HG03565 (cell line): ENCODE results near the gene LCT.
"Not testable (repeated sequence)": the region's sequence is repeated elsewhere in the genome, so short reads cannot be mapped to it uniquely, and the experiment has no call there.

ENCODE experiments used
- ATAC-seq: cut with Tn5 transposase; IDR thresholded peaks from one replicate; pipeline ENCODE4 v1.9.1; 2021; ENCODE audit warnings: mild to moderate bottlenecking, moderate library complexity; ENCODE audit not compliant: unreplicated experiment

The LCT gene

GRCh38 chr2:135832891-135833290, 4.1 kb downstream of the LCT start:
- ATAC-seq: no peak

DNA sequence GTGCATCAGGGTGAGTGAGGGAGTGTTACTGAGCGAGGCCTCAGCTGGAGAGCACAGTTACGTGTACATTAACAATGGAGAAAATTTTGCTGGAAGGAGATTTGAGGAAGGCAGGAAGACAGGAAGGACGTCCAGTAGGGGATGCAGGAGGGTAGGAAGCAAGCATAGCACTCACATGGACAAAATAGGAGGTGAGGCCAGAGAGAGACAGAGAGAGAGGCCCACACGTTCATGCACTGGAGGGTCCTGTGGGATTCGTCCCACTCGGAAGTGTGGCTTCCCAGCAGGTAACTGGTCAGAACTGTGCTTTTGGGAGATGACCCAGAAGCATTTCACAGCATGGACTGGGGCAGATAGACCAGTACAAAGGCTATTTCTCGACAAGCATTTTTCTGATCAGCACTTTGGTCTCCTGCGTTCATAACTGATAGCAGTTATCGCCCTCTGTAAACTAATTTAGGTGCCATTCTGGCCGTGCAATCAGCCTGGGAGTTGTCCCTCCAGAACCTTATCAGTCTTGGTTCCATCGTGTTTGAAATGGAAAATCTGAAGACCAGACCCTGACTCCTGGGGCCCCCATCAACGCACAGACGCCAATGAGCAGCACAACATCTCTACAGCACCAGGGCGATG, 5.7 kb downstream of the LCT start:
- ATAC-seq: no peak

DNA sequence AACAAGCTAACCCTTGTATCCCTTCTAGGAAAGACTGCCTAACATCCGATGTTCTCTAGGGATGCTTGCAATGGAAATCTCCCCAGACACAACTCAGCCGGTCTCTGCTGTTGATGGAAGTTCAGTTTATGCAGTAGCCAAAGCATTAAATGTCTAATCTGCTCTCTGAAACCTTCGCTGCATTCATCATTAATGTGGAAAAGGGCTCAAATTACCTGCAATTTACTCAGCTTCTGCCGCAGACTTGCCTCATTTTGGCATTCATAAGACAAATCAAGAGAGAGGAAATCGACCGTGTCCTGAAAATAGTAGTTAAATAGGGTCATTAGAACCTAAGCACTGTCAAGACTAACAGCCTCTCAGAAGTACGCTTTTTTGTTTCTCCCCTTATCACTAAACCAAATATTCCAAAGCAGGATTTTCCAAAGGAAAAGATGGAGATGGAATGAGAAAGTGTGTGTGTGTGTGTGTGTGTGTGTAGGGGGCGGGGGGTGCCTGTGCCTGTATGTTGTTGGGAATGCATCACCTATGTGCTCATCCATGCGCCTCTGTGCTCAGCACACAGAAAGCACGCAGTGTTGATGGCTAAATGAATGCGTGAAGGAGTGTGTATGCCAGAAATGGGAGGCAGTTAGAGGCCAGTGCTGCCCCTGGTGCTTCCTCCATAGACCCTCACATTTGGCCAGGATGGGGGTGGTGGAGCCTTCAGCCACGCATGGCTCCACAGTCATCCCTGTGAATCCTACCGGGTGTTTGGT, 7.4 kb downstream of the LCT start:
- no peak for ATAC-seq

- no peak for ATAC-seq
These were observed 10.4 kb downstream of the LCT start for GRCh38 chr2:135826544-135826943.

DNA sequence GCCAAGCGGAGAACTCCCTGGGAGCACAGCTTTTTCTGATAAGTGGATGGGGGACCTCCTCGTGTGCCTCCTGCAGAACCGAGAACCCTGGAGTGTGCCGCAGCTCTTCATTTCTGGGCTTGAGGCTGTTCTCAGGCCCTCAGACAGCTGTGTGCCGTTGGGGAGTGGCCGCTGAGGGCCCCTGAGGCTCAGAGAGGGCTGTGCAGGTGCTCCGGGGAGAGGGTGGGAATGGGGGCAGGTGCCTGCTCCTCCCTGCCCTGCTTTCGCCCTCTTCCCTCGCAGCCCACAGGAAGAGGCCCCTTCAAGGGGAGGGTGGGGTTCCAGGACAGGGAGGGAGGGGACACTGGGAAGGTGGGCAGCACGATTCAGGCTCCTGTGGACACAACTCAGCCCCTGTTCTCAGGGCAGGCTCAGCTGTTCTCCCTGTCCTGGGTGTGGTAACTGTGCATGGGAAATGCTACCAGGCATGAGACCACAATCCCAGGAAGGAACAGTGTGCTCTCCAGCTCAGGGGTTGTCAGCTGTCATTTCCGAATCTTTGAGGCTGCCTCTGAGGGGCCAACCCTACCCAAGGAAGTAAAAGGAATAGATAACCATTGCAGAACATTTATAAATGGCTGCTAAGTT, 11.3 kb downstream of the LCT start:
- no peak for ATAC-seq

- ATAC-seq: no peak
These were observed 11.9 kb downstream of the LCT start for GRCh38 chr2:135825131-135825530.

- ATAC-seq: no peak
These were observed 14.1 kb downstream of the LCT start for GRCh38 chr2:135822855-135823254.

DNA sequence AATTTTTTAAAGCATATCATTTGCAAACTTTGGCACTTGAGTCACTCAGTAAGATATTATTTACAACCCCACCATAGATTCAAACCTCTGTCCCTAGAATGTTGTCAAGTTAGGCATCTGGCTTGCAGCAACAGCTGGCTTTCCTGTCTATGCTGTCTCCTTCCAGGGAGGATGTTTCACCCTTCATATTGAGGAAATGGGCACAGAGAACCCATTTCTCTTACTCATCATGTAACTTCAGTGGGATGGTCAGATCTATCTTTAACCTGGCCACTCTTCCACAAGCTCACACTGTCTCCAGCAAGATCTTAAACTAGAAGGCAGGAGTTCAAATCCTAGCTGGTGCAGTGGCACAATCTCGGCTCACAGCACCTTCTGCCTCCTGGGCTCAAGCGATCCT, 15.8 kb downstream of the LCT start:
- ATAC-seq: no peak

GRCh38 chr2:135820003-135820618, 16.9 kb downstream of the LCT start:
- peak; percentile 86 for ATAC-seq

- no peak for ATAC-seq
These were observed 17.9 kb downstream of the LCT start for GRCh38 chr2:135818937-135819610.

- ATAC-seq: no peak
These were observed 19.0 kb downstream of the LCT start for GRCh38 chr2:135817951-135818350.

DNA sequence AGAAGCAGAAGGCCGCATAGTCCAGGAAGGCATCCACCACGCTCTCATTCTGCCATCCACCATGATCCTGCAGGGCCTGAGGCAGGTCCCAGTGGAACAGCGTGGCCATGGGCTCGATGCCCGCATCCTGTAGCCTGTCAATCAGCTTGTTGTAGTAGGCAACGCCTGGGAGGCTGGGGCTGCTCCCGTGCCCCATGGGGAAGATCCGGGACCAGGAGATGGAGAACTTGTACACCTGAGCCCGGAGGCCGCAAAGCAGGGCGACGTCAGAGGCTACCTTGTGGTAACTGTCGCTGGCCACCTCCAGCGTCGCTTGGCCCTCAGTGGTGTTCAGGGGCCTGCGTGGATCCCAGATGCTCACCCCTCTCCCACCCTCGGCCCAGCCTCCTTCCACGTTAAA, 19.5 kb downstream of the LCT start:
- no peak for ATAC-seq

DNA sequence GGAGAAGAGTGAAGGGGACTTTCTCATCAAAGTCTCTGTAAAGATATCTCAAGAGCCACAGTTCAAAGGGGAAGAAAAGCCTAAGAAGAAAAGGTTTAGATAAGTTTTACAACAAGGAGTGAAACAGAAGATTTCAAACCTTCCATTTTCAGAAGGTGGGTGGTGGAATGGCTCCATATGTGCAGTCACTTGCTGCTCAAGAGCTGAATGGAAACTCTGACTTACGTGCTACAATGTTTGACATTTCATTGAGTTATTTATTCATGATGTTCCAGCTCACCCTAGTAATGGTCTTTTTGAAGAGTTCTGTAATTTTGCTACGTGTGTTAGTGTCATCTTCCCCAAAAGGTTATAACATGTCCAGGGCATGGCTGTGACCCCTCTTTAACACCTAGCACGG, 21.7 kb downstream of the LCT start:
- ATAC-seq: no peak

DNA sequence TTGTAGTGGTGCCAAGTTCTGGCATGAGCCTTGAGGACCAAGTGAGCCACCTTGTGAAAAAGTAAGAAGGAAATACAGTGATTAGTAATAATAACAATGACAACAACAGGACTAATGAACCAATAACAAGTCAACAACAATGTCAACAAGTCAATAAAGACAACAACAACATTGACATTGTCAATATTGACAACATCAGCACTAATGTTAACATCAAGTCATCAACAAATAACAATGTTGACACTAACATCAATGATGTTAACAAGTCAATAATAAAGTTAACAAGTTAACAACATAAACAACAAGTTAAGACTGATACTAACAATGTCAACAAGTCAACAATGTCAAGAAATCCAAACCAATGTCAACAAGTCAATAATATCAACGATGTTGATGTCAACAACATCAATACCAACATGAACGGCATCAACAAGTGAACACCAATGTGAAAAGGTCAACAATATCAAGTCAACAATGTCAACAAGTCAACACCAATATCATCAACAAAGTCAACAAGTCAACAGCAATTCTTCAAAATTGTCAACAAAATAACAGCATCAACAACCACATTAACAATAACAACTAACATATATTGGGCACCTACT, 24.0 kb downstream of the LCT start:
- no peak for ATAC-seq

- ATAC-seq: not testable (repeated sequence)
These were observed 29.1 kb downstream of the LCT start for GRCh38 chr2:135807874-135808273.

GRCh38 chr2:135803278-135803677, 33.7 kb downstream of the LCT start:
- ATAC-seq: no peak

DNA sequence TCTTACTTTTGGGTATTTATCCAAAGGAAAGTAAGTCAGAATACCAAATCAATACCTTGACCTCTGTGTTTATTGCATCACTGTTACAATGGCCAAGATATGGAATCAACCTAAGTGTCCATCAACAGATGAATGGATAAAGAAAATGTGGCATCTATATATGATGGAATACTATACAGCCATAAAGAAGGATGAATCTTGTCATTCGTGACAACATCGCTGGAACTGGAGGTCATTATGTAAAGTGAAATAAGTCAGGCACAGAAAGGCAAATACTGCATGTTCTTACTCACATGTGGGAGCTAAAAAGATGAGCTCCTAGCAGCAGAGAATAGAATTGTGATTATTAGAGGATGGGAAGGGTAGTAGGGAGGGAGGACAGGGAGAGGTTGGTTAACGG, 34.6 kb downstream of the LCT start:
- no peak for ATAC-seq

DNA sequence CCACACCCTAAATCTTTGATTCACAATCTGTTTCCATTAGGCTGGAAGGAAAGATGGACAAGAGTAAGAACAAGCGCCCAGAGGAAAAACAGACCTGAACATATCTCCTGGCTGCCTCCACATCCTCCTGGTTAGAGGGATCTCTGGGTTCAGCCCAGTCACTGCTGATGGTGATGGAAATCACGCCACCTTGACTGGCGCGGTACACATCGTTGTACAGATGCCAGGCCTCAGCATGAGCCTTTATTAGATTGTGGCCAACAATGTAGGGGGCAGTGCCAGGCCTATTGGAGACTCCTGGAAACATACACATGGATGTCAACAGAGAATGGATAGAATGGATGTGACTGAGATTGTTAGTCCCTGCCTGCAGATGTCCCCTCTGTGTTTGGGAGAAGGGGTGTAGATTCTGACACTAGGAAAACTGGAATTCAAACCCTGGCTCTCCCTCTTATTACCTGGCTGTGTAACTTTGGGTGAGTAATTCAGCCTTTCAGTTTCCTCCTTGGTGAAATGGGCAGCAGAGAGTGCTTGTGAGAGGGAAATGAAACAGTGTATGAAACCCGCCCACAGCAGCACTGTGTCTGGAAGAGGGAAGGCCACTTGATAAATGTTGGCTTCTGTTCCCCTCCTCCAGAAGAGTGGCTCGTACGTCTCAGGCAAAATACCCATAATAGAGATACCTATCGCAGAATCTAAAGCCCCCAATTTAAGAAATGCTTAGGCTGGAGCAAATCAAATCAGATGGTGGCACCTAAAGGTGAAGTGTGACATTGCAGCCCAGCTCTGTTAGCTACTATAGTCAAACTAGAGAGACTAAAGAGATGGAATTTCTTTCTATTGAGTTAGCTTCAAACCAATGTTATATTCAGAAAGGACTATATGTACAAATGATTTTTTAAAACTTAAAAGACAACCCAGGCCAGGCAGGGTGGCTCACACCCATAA, 36.2 kb downstream of the LCT start:
- no peak for ATAC-seq

DNA sequence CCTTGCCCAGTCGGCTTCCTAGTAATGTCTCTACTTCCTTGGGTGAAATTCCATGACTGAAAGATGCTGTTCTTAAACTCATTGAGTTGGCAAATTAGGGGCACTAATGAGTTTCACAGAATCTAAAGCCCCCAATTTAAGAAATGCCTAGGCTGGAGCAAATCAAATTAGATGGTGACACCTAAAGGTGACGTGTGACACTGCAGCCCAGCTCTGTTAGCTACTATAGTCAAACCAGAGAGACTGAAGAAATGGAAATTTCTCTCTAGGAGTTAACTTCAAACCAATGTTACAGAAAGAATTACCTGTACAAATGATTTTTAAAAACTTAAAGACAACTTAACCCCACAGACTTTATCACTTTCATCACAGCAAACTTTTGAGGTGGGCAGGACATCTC, 37.2 kb downstream of the LCT start:
- no peak for ATAC-seq

GRCh38 chr2:135798762-135799161, 38.2 kb downstream of the LCT start:
- ATAC-seq: no peak
